HG02981 (cell line): Measurements from ENCODE around the gene FREY1.

Experiments used
- ATAC-seq: cut with Tn5 transposase; IDR thresholded peaks from one replicate; pipeline ENCODE4 v1.9.1; 2021; ENCODE audit warnings: mild to moderate bottlenecking, moderate library complexity; ENCODE audit not compliant: unreplicated experiment

The FREY1 gene

GRCh38 chr11:45877221-45877620 lies 29.9 kb downstream of the FREY1 start:
- ATAC-seq = no peak

- no peak for ATAC-seq
Measured at GRCh38 chr11:45876401-45876800, 30.7 kb downstream of the FREY1 start.

- no peak for ATAC-seq
Measured at GRCh38 chr11:45872651-45873356, 34.3 kb downstream of the FREY1 start.

- ATAC-seq = no peak
Measured at GRCh38 chr11:45871638-45872037, 35.4 kb downstream of the FREY1 start.

GRCh38 chr11:45870706-45871105 lies 36.4 kb downstream of the FREY1 start:
- no peak for ATAC-seq

- no peak for ATAC-seq
Measured at GRCh38 chr11:45869551-45869950, 37.5 kb downstream of the FREY1 start.

GRCh38 chr11:45864041-45864440 lies 43.0 kb downstream of the FREY1 start:
- no peak for ATAC-seq

- ATAC-seq = no peak
Measured at GRCh38 chr11:45860764-45861510, 46.1 kb downstream of the FREY1 start.

GRCh38 chr11:45860348-45860747 lies 46.7 kb downstream of the FREY1 start:
- ATAC-seq = no peak

GRCh38 chr11:45859661-45860140 lies 47.4 kb downstream of the FREY1 start:
- ATAC-seq = no peak

- ATAC-seq = no peak
Measured at GRCh38 chr11:45858751-45859398, 48.2 kb downstream of the FREY1 start.

GRCh38 chr11:45857961-45858474 lies 49.1 kb downstream of the FREY1 start:
- ATAC-seq = no peak
